Effector CD4-positive, alpha-beta T cell (primary cell): ENCODE data around the gene SPIN2A. TPM values are rescaled to one million over a fixed set of nuclear protein-coding genes. Genes with fewer than 3 reads are reported as not detected.
"Not testable (repeated sequence)": the region's sequence is repeated elsewhere in the genome, so short reads cannot be mapped to it uniquely, and the experiment has no call there.

Experiments used
- DNase-seq: peaks from one replicate; pipeline ENCODE4 v3.0.0-alpha.2; 2020
- total RNA-seq: gene quantifications from one replicate; lab custom pipeline; 2026; lab: John Stamatoyannopoulos, UW

The SPIN2A gene
- not detected for total RNA-seq

- not testable (repeated sequence) for DNase-seq
Measured at GRCh38 chrX:57137073-57137472, at the start of gene SPIN2A. Gene SPIN2A, minus strand, starts transcription at chrX:57137397. Its CDS starts 800 bp downstream, at chrX:57136597.

GRCh38 chrX:57178605-57179004 lies 41.4 kb upstream of the SPIN2A start:
- no peak for DNase-seq

- DNase-seq = no peak
Measured at GRCh38 chrX:57177070-57177469, 39.9 kb upstream of the SPIN2A start.

- DNase-seq = no peak
Measured at GRCh38 chrX:57172544-57172943, 35.3 kb upstream of the SPIN2A start.

- DNase-seq = no peak
Measured at GRCh38 chrX:57156397-57157049, 19.3 kb upstream of the SPIN2A start.

GRCh38 chrX:57155171-57155570 lies 18.0 kb upstream of the SPIN2A start:
- no peak for DNase-seq

GRCh38 chrX:57152222-57152621 lies 15.0 kb upstream of the SPIN2A start:
- not testable (repeated sequence) for DNase-seq

- no peak for DNase-seq
Measured at GRCh38 chrX:57138674-57139073, 1.5 kb upstream of the SPIN2A start.

- no peak for DNase-seq
Measured at GRCh38 chrX:57137501-57137900, 304 bp upstream of the SPIN2A start.

GRCh38 chrX:57136589-57136988 lies 608 bp downstream of the SPIN2A start:
- not testable (repeated sequence) for DNase-seq

- no peak for DNase-seq
Measured at GRCh38 chrX:57135287-57135686, 1.9 kb downstream of the SPIN2A start.

- no peak for DNase-seq
Measured at GRCh38 chrX:57134702-57135101, 2.5 kb downstream of the SPIN2A start.

GRCh38 chrX:57133706-57134105 lies 3.5 kb downstream of the SPIN2A start:
- no peak for DNase-seq

- DNase-seq = not testable (repeated sequence)
Measured at GRCh38 chrX:57133284-57133683, 3.9 kb downstream of the SPIN2A start.

- DNase-seq = no peak
Measured at GRCh38 chrX:57132046-57132445, 5.2 kb downstream of the SPIN2A start.

GRCh38 chrX:57121816-57122215 lies 15.4 kb downstream of the SPIN2A start:
- no peak for DNase-seq

GRCh38 chrX:57121162-57121755 lies 15.9 kb downstream of the SPIN2A start, which contains the start of gene SPIN2B:
Gene SPIN2B, minus strand, starts transcription at chrX:57121548.
- DNase-seq = peak; percentile 56

- DNase-seq = not testable (repeated sequence)
Measured at GRCh38 chrX:57120619-57121161, 16.5 kb downstream of the SPIN2A start.

GRCh38 chrX:57119416-57119815 lies 17.8 kb downstream of the SPIN2A start:
- no peak for DNase-seq

- DNase-seq = not testable (repeated sequence)
Measured at GRCh38 chrX:57117566-57117965, 19.6 kb downstream of the SPIN2A start.

GRCh38 chrX:57104921-57105398 lies 32.2 kb downstream of the SPIN2A start:
- DNase-seq = no peak

GRCh38 chrX:57104406-57104805 lies 32.8 kb downstream of the SPIN2A start:
- no peak for DNase-seq

- DNase-seq = no peak
Measured at GRCh38 chrX:57103489-57103888, 33.7 kb downstream of the SPIN2A start.

GRCh38 chrX:57102918-57103317 lies 34.3 kb downstream of the SPIN2A start:
- not testable (repeated sequence) for DNase-seq
